ENCODE data around the gene FLCN.
"Not testable (repeated sequence)": the region's sequence is repeated elsewhere in the genome, so short reads cannot be mapped to it uniquely, and the experiment has no call there.

Gene FLCN

GRCh38 chr17:17191346-17191792 is 45.6 kb downstream of the FLCN start:
- no peak for DNase-seq (ENCODE audit: extremely low read depth, low read depth)
- TF ChIP-seq CTCF (IDR thresholded peaks at IDR 0.05; ENCODE audit: low read depth, low read length), result no peak

- DNase-seq (ENCODE audit: extremely low read depth, low read depth), result no peak
- no peak for TF ChIP-seq CTCF (IDR thresholded peaks at IDR 0.05; ENCODE audit: low read depth, low read length)
Measured at GRCh38 chr17:17190188-17190587, 46.8 kb downstream of the FLCN start.

GRCh38 chr17:17189559-17189958 is 47.4 kb downstream of the FLCN start:
- no peak for DNase-seq (ENCODE audit: extremely low read depth, low read depth)
- TF ChIP-seq CTCF (IDR thresholded peaks at IDR 0.05; ENCODE audit: low read depth, low read length), result no peak

- TF ChIP-seq CTCF (IDR thresholded peaks at IDR 0.05; ENCODE audit: low read depth, low read length), result no peak
- no peak for DNase-seq (ENCODE audit: extremely low read depth, low read depth)
Measured at GRCh38 chr17:17188586-17188985, 48.4 kb downstream of the FLCN start.

- DNase-seq (ENCODE audit: extremely low read depth, low read depth), result no peak
- TF ChIP-seq CTCF (IDR thresholded peaks at IDR 0.05; ENCODE audit: low read depth, low read length), result no peak
Measured at GRCh38 chr17:17186551-17187505, 50.1 kb downstream of the FLCN start.

- TF ChIP-seq CTCF (IDR thresholded peaks at IDR 0.05; ENCODE audit: low read depth, low read length), result no peak
- DNase-seq (ENCODE audit: extremely low read depth, low read depth), result no peak
Measured at GRCh38 chr17:17186051-17186450, 50.9 kb downstream of the FLCN start.

- not testable (repeated sequence) for DNase-seq (ENCODE audit: extremely low read depth, low read depth)
Measured at GRCh38 chr17:17184985-17185757, 51.8 kb downstream of the FLCN start.
